ENCODE measurements around the gene PCDHA3.
"Not testable (repeated sequence)": the region's sequence is repeated elsewhere in the genome, so short reads cannot be mapped to it uniquely, and the experiment has no call there.

The PCDHA3 gene

DNA sequence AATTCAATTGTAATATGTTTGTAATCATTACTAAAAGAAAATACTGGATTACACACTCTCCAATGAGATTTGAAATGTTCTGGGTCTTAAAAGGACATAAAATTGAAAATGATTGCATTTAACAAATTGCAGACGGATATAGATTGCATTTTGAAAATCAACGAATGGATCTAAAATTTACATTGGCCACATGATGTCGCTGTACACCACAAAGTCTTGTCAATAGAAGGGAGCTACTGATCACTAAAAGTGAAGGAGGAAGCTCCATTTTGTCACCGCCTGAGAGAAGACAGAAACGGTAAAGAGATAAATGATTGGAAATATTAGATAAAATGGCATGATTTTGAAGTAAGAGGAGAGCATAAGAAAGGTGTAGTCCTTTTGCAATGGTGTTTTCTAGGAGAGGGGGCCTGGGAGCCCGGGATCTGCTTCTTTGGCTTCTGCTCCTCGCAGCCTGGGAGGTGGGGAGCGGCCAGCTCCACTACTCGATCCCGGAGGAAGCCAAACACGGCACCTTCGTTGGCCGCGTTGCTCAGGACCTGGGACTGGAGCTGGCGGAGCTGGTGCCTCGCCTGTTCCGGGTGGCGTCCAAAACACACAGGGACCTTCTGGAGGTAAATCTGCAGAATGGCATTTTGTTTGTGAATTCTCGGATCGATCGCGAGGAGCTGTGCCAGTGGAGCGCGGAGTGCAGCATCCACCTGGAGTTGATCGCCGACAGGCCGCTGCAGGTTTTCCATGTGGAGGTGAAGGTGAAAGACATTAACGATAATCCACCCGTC is 14.8 kb upstream of the PCDHA3 start, which contains the start of gene PCDHA1:
Gene PCDHA1, plus strand, starts transcription at position 236 of the 782 bp plus-strand sequence.
- no peak for TF ChIP-seq TOX (CRISPR knock-in tag; IDR thresholded peaks at IDR 0.05; ENCODE audit: borderline replicate concordance)
- TF ChIP-seq ESRRG (CRISPR knock-in tag; IDR thresholded peaks at IDR 0.05) = no peak
- no peak for TF ChIP-seq ZNF8 (CRISPR knock-in tag; IDR thresholded peaks at IDR 0.05)
- TF ChIP-seq ZC3H10 (CRISPR knock-in tag; IDR thresholded peaks at IDR 0.05) = no peak
- TF ChIP-seq BACH2 (CRISPR knock-in tag; IDR thresholded peaks at IDR 0.05; ENCODE audit: borderline replicate concordance) = no peak
- TF ChIP-seq, protein P1, sequence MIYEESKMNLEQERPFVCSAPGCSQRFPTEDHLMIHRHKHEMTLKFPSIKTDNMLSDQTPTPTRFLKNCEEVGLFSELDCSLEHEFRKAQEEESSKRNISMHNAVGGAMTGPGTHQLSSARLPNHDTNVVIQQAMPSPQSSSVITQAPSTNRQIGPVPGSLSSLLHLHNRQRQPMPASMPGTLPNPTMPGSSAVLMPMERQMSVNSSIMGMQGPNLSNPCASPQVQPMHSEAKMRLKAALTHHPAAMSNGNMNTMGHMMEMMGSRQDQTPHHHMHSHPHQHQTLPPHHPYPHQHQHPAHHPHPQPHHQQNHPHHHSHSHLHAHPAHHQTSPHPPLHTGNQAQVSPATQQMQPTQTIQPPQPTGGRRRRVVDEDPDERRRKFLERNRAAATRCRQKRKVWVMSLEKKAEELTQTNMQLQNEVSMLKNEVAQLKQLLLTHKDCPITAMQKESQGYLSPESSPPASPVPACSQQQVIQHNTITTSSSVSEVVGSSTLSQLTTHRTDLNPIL (CRISPR knock-in tag; IDR thresholded peaks at IDR 0.05; ENCODE audit: low read depth) = no peak
- TF ChIP-seq ZFP30 (CRISPR knock-in tag; IDR thresholded peaks at IDR 0.05) = no peak
- TF ChIP-seq, protein P2, sequence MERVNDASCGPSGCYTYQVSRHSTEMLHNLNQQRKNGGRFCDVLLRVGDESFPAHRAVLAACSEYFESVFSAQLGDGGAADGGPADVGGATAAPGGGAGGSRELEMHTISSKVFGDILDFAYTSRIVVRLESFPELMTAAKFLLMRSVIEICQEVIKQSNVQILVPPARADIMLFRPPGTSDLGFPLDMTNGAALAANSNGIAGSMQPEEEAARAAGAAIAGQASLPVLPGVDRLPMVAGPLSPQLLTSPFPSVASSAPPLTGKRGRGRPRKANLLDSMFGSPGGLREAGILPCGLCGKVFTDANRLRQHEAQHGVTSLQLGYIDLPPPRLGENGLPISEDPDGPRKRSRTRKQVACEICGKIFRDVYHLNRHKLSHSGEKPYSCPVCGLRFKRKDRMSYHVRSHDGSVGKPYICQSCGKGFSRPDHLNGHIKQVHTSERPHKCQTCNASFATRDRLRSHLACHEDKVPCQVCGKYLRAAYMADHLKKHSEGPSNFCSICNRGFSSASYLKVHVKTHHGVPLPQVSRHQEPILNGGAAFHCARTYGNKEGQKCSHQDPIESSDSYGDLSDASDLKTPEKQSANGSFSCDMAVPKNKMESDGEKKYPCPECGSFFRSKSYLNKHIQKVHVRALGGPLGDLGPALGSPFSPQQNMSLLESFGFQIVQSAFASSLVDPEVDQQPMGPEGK (CRISPR knock-in tag; IDR thresholded peaks at IDR 0.05; ENCODE audit: borderline replicate concordance) = no peak
- no peak for TF ChIP-seq PPARA (CRISPR knock-in tag; IDR thresholded peaks at IDR 0.05; ENCODE audit: borderline replicate concordance)
- TF ChIP-seq, protein P3, sequence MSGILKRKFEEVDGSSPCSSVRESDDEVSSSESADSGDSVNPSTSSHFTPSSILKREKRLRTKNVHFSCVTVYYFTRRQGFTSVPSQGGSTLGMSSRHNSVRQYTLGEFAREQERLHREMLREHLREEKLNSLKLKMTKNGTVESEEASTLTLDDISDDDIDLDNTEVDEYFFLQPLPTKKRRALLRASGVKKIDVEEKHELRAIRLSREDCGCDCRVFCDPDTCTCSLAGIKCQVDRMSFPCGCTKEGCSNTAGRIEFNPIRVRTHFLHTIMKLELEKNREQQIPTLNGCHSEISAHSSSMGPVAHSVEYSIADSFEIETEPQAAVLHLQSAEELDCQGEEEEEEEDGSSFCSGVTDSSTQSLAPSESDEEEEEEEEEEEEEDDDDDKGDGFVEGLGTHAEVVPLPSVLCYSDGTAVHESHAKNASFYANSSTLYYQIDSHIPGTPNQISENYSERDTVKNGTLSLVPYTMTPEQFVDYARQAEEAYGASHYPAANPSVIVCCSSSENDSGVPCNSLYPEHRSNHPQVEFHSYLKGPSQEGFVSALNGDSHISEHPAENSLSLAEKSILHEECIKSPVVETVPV (CRISPR knock-in tag; IDR thresholded peaks at IDR 0.05) = no peak
- no peak for TF ChIP-seq ZFP3 (CRISPR knock-in tag; IDR thresholded peaks at IDR 0.05)
- no peak for TF ChIP-seq OSR1 (CRISPR knock-in tag; IDR thresholded peaks at IDR 0.05)
- TF ChIP-seq ISL1 (CRISPR knock-in tag; IDR thresholded peaks at IDR 0.05) = no peak
- TF ChIP-seq GLIS3 (CRISPR knock-in tag; IDR thresholded peaks at IDR 0.05) = no peak
- TF ChIP-seq ZNF565 (CRISPR knock-in tag; conservative IDR thresholded peaks at IDR 0.05; ENCODE audit: low read depth) = no peak
- no peak for ATAC-seq

DNA sequence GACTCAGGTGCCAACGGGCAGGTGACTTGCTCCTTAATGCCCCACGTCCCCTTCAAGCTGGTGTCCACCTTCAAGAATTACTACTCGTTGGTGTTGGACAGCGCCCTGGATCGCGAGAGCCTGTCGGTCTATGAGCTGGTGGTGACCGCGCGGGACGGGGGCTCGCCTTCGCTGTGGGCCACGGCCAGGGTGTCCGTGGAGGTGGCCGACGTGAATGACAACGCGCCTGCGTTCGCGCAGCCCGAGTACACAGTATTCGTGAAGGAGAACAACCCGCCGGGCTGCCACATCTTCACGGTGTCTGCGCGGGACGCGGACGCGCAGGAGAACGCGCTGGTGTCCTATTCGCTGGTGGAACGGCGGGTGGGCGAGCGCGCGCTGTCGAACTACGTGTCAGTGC is 13.4 kb upstream of the PCDHA3 start:
- not testable (repeated sequence) for ATAC-seq

DNA sequence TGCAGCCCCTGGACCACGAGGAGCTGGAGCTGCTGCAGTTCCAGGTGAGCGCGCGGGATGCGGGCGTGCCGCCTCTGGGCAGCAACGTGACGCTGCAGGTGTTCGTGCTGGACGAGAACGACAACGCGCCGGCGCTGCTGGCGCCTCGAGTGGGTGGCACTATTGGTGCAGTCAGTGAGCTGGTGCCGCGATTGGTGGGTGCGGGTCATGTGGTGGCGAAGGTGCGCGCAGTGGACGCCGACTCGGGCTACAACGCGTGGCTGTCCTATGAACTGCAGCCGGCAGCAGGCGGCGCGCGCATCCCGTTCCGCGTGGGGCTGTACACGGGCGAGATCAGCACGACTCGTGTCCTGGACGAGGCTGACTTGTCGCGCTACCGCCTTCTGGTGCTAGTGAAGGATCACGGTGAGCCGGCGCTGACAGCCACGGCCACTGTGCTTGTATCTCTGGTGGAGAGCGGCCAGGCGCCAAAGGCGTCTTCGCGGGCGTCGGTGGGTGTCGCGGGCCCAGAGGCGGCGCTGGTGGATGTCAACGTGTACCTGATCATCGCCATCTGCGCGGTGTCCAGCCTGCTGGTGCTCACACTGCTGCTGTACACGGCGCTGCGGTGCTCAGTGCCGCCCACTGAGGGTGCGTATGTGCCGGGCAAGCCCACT is 12.9 kb upstream of the PCDHA3 start:
- ATAC-seq = not testable (repeated sequence)

DNA sequence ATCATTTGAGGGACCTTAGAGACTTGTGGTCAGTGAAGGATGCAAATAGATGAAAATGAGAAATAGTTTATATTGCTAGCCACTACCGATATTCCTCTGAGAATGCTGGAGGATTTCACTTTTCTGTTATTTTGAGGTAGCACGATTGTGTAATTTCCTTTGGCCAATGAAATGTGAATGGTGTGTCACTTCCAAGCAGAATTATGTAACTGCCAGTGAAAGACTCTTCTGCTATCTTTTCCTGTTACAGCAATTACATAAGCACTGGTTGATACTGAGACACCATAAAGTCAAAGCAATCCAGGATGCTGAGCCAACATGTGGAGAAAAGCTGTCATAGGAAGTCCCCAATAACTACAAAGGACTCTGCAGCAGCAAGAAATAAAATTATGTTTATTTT is 9.8 kb upstream of the PCDHA3 start:
- TF ChIP-seq ZNF565 (CRISPR knock-in tag; conservative IDR thresholded peaks at IDR 0.05; ENCODE audit: low read depth) = no peak
- no peak for TF ChIP-seq ISL1 (CRISPR knock-in tag; IDR thresholded peaks at IDR 0.05)
- no peak for TF ChIP-seq ZC3H10 (CRISPR knock-in tag; IDR thresholded peaks at IDR 0.05)
- TF ChIP-seq, protein P4, sequence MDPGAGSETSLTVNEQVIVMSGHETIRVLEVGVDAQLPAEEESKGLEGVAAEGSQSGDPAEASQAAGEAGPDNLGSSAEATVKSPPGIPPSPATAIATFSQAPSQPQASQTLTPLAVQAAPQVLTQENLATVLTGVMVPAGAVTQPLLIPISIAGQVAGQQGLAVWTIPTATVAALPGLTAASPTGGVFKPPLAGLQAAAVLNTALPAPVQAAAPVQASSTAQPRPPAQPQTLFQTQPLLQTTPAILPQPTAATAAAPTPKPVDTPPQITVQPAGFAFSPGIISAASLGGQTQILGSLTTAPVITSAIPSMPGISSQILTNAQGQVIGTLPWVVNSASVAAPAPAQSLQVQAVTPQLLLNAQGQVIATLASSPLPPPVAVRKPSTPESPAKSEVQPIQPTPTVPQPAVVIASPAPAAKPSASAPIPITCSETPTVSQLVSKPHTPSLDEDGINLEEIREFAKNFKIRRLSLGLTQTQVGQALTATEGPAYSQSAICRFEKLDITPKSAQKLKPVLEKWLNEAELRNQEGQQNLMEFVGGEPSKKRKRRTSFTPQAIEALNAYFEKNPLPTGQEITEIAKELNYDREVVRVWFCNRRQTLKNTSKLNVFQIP (CRISPR knock-in tag; IDR thresholded peaks at IDR 0.05; ENCODE audit: borderline replicate concordance, low read depth) = no peak
- TF ChIP-seq, protein P3 (CRISPR knock-in tag; IDR thresholded peaks at IDR 0.05) = no peak
- no peak for TF ChIP-seq CSDC2 (CRISPR knock-in tag; IDR thresholded peaks at IDR 0.05)
- no peak for TF ChIP-seq ZNF70 (CRISPR knock-in tag; IDR thresholded peaks at IDR 0.05)
- no peak for TF ChIP-seq ARNTL (CRISPR knock-in tag; IDR thresholded peaks at IDR 0.05; ENCODE audit: borderline replicate concordance, low read depth)
- TF ChIP-seq GLIS3 (CRISPR knock-in tag; IDR thresholded peaks at IDR 0.05) = no peak
- TF ChIP-seq, protein P1 (CRISPR knock-in tag; IDR thresholded peaks at IDR 0.05; ENCODE audit: low read depth) = no peak
- TF ChIP-seq ZFP30 (CRISPR knock-in tag; IDR thresholded peaks at IDR 0.05) = no peak
- TF ChIP-seq PPARA (CRISPR knock-in tag; IDR thresholded peaks at IDR 0.05; ENCODE audit: borderline replicate concordance) = no peak
- no peak for TF ChIP-seq TCF4 (CRISPR knock-in tag; IDR thresholded peaks at IDR 0.05; ENCODE audit: borderline replicate concordance)
- TF ChIP-seq ZFP3 (CRISPR knock-in tag; IDR thresholded peaks at IDR 0.05) = no peak
- TF ChIP-seq, protein P2 (CRISPR knock-in tag; IDR thresholded peaks at IDR 0.05; ENCODE audit: borderline replicate concordance) = no peak
- no peak for TF ChIP-seq ESRRG (CRISPR knock-in tag; IDR thresholded peaks at IDR 0.05)
- no peak for TF ChIP-seq SNAI2 (CRISPR knock-in tag; IDR thresholded peaks at IDR 0.05)
- no peak for TF ChIP-seq ZNF8 (CRISPR knock-in tag; IDR thresholded peaks at IDR 0.05)
- TF ChIP-seq RARB (CRISPR knock-in tag; IDR thresholded peaks at IDR 0.05) = no peak
- ATAC-seq = no peak
